Measurements from ENCODE around the gene PPP1R16B.

GRCh38 chr20:38766071-38766470 is 39.4 kb upstream of the PPP1R16B start:
- no peak for TF ChIP-seq CTCF (IDR thresholded peaks at IDR 0.05; ENCODE audit: low read depth, low read length)
- TF ChIP-seq EZH2phosphoT487 (IDR thresholded peaks at IDR 0.05; ENCODE audit: low read depth): no peak
